ENCODE data around the gene ZNF668.

DNA sequence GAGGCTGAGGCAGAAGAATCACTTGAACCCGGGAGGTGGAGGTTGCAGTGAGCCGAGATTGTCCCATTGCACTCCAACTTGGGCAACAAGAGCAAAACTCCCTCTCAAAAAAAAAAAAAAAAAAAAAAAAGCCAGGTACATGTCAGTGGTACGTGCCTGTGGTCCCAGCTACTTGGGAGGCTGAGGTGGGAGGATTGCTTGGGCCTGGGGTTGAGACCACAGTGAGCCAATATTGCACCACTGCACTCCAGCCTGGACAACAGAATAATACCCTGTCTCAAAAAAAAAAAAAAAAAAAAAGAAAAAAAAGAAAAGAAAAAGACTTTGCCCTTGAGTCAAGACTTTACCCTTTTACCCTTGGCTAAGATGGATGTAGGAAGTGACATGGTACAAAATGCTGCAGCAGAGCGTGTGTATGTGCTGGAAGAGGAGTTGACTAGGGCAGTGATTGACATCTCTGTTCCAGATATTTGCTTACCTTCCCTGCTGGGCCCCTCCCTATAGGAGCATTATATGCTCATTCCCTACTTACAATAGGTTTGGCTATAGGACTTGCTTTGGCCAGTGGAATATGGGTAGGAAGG lies 30.1 kb downstream of the ZNF668 start:
- TF ChIP-seq POLR2A (IDR thresholded peaks at IDR 0.05) (no peak), EP300 (IDR thresholded peaks at IDR 0.05) (no peak)
- TF ChIP-seq, protein P1, sequence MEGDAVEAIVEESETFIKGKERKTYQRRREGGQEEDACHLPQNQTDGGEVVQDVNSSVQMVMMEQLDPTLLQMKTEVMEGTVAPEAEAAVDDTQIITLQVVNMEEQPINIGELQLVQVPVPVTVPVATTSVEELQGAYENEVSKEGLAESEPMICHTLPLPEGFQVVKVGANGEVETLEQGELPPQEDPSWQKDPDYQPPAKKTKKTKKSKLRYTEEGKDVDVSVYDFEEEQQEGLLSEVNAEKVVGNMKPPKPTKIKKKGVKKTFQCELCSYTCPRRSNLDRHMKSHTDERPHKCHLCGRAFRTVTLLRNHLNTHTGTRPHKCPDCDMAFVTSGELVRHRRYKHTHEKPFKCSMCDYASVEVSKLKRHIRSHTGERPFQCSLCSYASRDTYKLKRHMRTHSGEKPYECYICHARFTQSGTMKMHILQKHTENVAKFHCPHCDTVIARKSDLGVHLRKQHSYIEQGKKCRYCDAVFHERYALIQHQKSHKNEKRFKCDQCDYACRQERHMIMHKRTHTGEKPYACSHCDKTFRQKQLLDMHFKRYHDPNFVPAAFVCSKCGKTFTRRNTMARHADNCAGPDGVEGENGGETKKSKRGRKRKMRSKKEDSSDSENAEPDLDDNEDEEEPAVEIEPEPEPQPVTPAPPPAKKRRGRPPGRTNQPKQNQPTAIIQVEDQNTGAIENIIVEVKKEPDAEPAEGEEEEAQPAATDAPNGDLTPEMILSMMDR (IDR thresholded peaks at IDR 0.05), result no peak

All from ovary (tissue), 3 donors.